22Rv1 (cell line): Measurements from ENCODE around the gene MMP15.

Source experiments
- ZFX ChIP-seq: fragments of 450-650 bp; IDR thresholded peaks from 2 replicates; pipeline ENCODE4 v1.6.1; 2017; ENCODE audit warnings: antibody characterized with exemption, borderline replicate concordance
- TF ChIP-seq, protein P1 (sequence below): fragments of 450-650 bp; IDR thresholded peaks from 2 replicates; pipeline ENCODE4 v1.5.1; 2017; ENCODE audit warnings: mild to moderate bottlenecking

DNA sequence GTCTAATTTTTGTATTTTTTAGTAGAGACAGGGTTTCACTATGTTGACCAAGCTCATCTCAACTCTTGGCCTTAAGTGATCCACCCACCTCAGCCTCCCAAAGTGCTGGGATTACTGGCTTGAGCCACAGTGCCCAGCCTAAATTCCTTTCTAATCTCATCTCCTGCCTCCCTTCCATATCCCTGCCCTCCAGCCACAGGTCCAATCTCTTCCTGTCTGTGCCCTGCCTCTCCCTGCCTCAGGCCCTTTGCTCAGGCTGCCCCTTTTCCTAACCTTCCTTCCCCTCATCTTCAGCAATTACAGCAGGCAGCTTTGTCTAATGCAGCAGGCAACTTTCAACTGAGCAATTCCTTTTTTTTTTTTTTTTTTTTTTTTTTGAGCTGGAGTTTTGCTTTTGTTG lies 56.8 kb downstream of the MMP15 start:
- TF ChIP-seq, protein P1, sequence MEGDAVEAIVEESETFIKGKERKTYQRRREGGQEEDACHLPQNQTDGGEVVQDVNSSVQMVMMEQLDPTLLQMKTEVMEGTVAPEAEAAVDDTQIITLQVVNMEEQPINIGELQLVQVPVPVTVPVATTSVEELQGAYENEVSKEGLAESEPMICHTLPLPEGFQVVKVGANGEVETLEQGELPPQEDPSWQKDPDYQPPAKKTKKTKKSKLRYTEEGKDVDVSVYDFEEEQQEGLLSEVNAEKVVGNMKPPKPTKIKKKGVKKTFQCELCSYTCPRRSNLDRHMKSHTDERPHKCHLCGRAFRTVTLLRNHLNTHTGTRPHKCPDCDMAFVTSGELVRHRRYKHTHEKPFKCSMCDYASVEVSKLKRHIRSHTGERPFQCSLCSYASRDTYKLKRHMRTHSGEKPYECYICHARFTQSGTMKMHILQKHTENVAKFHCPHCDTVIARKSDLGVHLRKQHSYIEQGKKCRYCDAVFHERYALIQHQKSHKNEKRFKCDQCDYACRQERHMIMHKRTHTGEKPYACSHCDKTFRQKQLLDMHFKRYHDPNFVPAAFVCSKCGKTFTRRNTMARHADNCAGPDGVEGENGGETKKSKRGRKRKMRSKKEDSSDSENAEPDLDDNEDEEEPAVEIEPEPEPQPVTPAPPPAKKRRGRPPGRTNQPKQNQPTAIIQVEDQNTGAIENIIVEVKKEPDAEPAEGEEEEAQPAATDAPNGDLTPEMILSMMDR: no peak
- TF ChIP-seq ZFX: no peak
